Mesenchymal stem cell (in vitro differentiated cells and primary cell): ENCODE results near the gene PTPRS.

Experiments
- DNase-seq: peaks from one replicate; pipeline ENCODE4 v3.0.0-alpha.2; 2013
- H2AFZ ChIP-seq: one replicate; pipeline ENCODE4 v1.6.1; 2013; ENCODE audit warnings: low read depth, mild to moderate bottlenecking, control low read depth, inconsistent platforms, low read length, moderate library complexity
- H2AK5ac ChIP-seq: 2 replicates; pipeline ENCODE4 v1.6.1; 2013; ENCODE audit warnings: low read length, moderate library complexity, mild to moderate bottlenecking, inconsistent platforms; ENCODE audit not compliant: severe bottlenecking
- H2BK120ac ChIP-seq: one replicate; pipeline ENCODE4 v1.6.1; 2013; ENCODE audit warnings: low read depth, mild to moderate bottlenecking, inconsistent platforms, low read length, moderate library complexity
- H2BK12ac ChIP-seq, 2 experiments: one replicate each; pipeline ENCODE4 v1.6.1; 2013; ENCODE audit warnings: inconsistent platforms in 2 of 2, low read length in 2 of 2, mild to moderate bottlenecking in 2 of 2, moderate library complexity in 2 of 2, control low read depth in 1 of 2
- H2BK15ac ChIP-seq: one replicate; pipeline ENCODE4 v1.6.1; 2013; ENCODE audit warnings: mild to moderate bottlenecking, low read depth, inconsistent platforms; ENCODE audit not compliant: poor library complexity, severe bottlenecking
- H2BK5ac ChIP-seq: 2 replicates; pipeline ENCODE4 v1.6.1; 2013; ENCODE audit warnings: low read depth, mild to moderate bottlenecking, low read length, control low read depth, inconsistent platforms; ENCODE audit not compliant: poor library complexity, severe bottlenecking
- H3K14ac ChIP-seq, 2 experiments: one replicate each; pipeline ENCODE4 v1.6.1; 2013; ENCODE audit warnings: inconsistent platforms in 2 of 2, low read length in 2 of 2, control low read depth in 1 of 2, mild to moderate bottlenecking in 1 of 2, moderate library complexity in 1 of 2
- H3K18ac ChIP-seq, 2 experiments: one replicate each; pipeline ENCODE4 v1.6.1; 2013; ENCODE audit warnings: inconsistent platforms in 2 of 2, low read length in 2 of 2, control low read depth in 1 of 2, low read depth in 1 of 2, mild to moderate bottlenecking in 1 of 2
- H3K23ac ChIP-seq, 2 experiments: one replicate each; pipeline ENCODE4 v1.6.1; 2013; ENCODE audit warnings: inconsistent platforms in 2 of 2, low read length in 2 of 2, mild to moderate bottlenecking in 2 of 2, moderate library complexity in 2 of 2, control low read depth in 1 of 2
- H3K27ac ChIP-seq: 2 replicates; pipeline ENCODE4 v1.5.1; 2013; ENCODE audit warnings: mild to moderate bottlenecking, moderate library complexity, low read length, control low read depth, inconsistent platforms; ENCODE audit not compliant: poor library complexity, severe bottlenecking
- H3K27me3 ChIP-seq, 2 experiments: 2 replicates each; pipeline versions ENCODE4 v1.6.1 to v1.7.0; 2013; ENCODE audit warnings: low read length in 2 of 2, mild to moderate bottlenecking in 2 of 2, moderate library complexity in 2 of 2, control low read depth in 1 of 2, inconsistent platforms in 1 of 2; ENCODE audit not compliant: control insufficient read depth in 1 of 2, insufficient read depth in 1 of 2
- H3K36me3 ChIP-seq, 2 experiments: 2 replicates each; pipeline versions ENCODE4 v1.6.1 to v1.7.0; 2013; ENCODE audit warnings: low read length in 2 of 2, control low read depth in 1 of 2, inconsistent platforms in 1 of 2, low read depth in 1 of 2, mild to moderate bottlenecking in 1 of 2; ENCODE audit not compliant: insufficient read depth in 2 of 2, control insufficient read depth in 1 of 2
- H3K4ac ChIP-seq, 2 experiments: one replicate each; pipeline ENCODE4 v1.6.1; 2013; ENCODE audit warnings: inconsistent platforms in 2 of 2, low read length in 2 of 2, mild to moderate bottlenecking in 2 of 2, moderate library complexity in 2 of 2, control low read depth in 1 of 2, low read depth in 1 of 2
- H3K4me1 ChIP-seq: 2 replicates; pipeline ENCODE4 v1.6.1; 2013; ENCODE audit warnings: low read depth, low read length, control low read depth; ENCODE audit not compliant: control insufficient read depth, insufficient read depth
- H3K4me2 ChIP-seq: 2 replicates; pipeline ENCODE4 v1.6.1; 2013; ENCODE audit warnings: low read length, mild to moderate bottlenecking, inconsistent platforms; ENCODE audit not compliant: poor library complexity, severe bottlenecking
- H3K4me3 ChIP-seq, 2 experiments: 2 replicates each; pipeline versions ENCODE4 v1.5.1 to v1.7.0; 2013; ENCODE audit warnings: low read length in 2 of 2, mild to moderate bottlenecking in 2 of 2, control low read depth in 1 of 2, low read depth in 1 of 2; ENCODE audit not compliant: insufficient read depth in 1 of 2
- H3K79me1 ChIP-seq: replicated peaks from 2 replicates; pipeline ENCODE4 v1.6.1; 2013; ENCODE audit warnings: mild to moderate bottlenecking, control low read depth, low read length, inconsistent platforms; ENCODE audit not compliant: poor library complexity, severe bottlenecking
- H3K9ac ChIP-seq: 2 replicates; pipeline ENCODE4 v1.7.0; 2013; ENCODE audit warnings: mild to moderate bottlenecking, low read length, moderate library complexity
- H3K9me3 ChIP-seq: 2 replicates; pipeline ENCODE4 v1.7.0; 2013; ENCODE audit warnings: mild to moderate bottlenecking, low read length; ENCODE audit not compliant: control insufficient read depth
- H4K8ac ChIP-seq: one replicate; pipeline ENCODE4 v1.6.1; 2013; ENCODE audit warnings: inconsistent platforms, mild to moderate bottlenecking, low read length, moderate library complexity
- H4K91ac ChIP-seq: one replicate; pipeline ENCODE4 v1.6.1; 2013; ENCODE audit warnings: mild to moderate bottlenecking, low read length, inconsistent platforms
- WGBS: methylation state at CpG from one replicate; pipeline ENCODE4 v1.1.7; 2013; ENCODE audit warnings: mixed read lengths; 5-methylcytosine and 5-hydroxymethylcytosine counted together

PTPRS gene

GRCh38 chr19:5314907-5315298 lies 25.7 kb downstream of the PTPRS start:
- no peak overlapping the region for H3K27ac ChIP-seq
- DNase-seq, result no peak
- peaks cover 0 to 14% of the 10 kb centered on the region in 2 experiments for H3K27me3 ChIP-seq
- H3K4ac ChIP-seq, result no peak overlapping the region
- H3K79me1 ChIP-seq, result no peaks in the 10 kb centered on the region
- 87% methylated on average over 4 of the region's 4 CpGs for WGBS
- H3K23ac ChIP-seq, result no peak overlapping the region
- no peak overlapping the region for H3K9ac ChIP-seq
- H3K18ac ChIP-seq, result no peak overlapping the region
- no peak overlapping the region for H2BK5ac ChIP-seq
- no peak overlapping the region for H3K14ac ChIP-seq
- no peaks in the 10 kb centered on the region for H3K36me3 ChIP-seq
- no peak overlapping the region for H4K91ac ChIP-seq
- H3K4me2 ChIP-seq, result no peak overlapping the region
- no peak overlapping the region for H2AFZ ChIP-seq
- no peak overlapping the region for H2BK12ac ChIP-seq
- H4K8ac ChIP-seq, result no peak overlapping the region
- no peaks in the 10 kb centered on the region for H3K9me3 ChIP-seq
- H3K4me1 ChIP-seq, result peaks cover 1% of the 10 kb centered on the region
- H2BK120ac ChIP-seq, result no peak overlapping the region
- no peak overlapping the region for H2BK15ac ChIP-seq
- no peak overlapping the region for H3K4me3 ChIP-seq
- no peak overlapping the region for H2AK5ac ChIP-seq

- no peak for DNase-seq
- no peak overlapping the region for H3K9ac ChIP-seq
- H3K9me3 ChIP-seq, result no peaks in the 10 kb centered on the region
- H3K36me3 ChIP-seq, result no peaks in the 10 kb centered on the region
- H3K4ac ChIP-seq, result no peak overlapping the region
- no peak overlapping the region for H2BK15ac ChIP-seq
- no peak overlapping the region for H3K23ac ChIP-seq
- H3K4me3 ChIP-seq, result no peak overlapping the region
- H2BK12ac ChIP-seq, result no peak overlapping the region
- WGBS, result 80% methylated on average over 7 of the region's 7 CpGs
- no peak overlapping the region for H2BK120ac ChIP-seq
- no peaks in the 10 kb centered on the region for H3K79me1 ChIP-seq
- H2BK5ac ChIP-seq, result no peak overlapping the region
- peaks cover under 1 to 7% of the 10 kb centered on the region in 2 experiments for H3K27me3 ChIP-seq
- no peak overlapping the region for H2AK5ac ChIP-seq
- no peak overlapping the region for H4K91ac ChIP-seq
- no peak overlapping the region for H3K14ac ChIP-seq
- no peak overlapping the region for H3K18ac ChIP-seq
- H3K4me2 ChIP-seq, result no peak overlapping the region
- H4K8ac ChIP-seq, result no peak overlapping the region
- H2AFZ ChIP-seq, result no peak overlapping the region
- H3K4me1 ChIP-seq, result peaks cover 1% of the 10 kb centered on the region
- no peak overlapping the region for H3K27ac ChIP-seq
Observed at GRCh38 chr19:5314012-5314906, 26.4 kb downstream of the PTPRS start.

- Histone ChIP-seq H3K23ac (no peak overlapping the region), H3K27ac (no peak overlapping the region), H4K91ac (no peak overlapping the region), H3K4me1 (peaks cover 1% of the 10 kb centered on the region), H2BK5ac (no peak overlapping the region), H3K9ac (no peak overlapping the region), H3K14ac (no peak overlapping the region), H2AFZ (no peak overlapping the region), H2BK12ac (no peak overlapping the region), H4K8ac (no peak overlapping the region), H3K79me1 (no peaks in the 10 kb centered on the region), H3K27me3 (peaks cover 4% of the 10 kb centered on the region in 2 experiments), H3K4ac (no peak overlapping the region), H3K4me2 (no peak overlapping the region), H2BK120ac (no peak overlapping the region), H3K18ac (no peak overlapping the region), H2BK15ac (no peak overlapping the region), H3K36me3 (no peaks in the 10 kb centered on the region), H2AK5ac (no peak overlapping the region), H3K4me3 (no peak overlapping the region), H3K9me3 (no peaks in the 10 kb centered on the region)
- DNase-seq, result no peak
- 87% methylated on average over 17 of the region's 17 CpGs for WGBS
Observed at GRCh38 chr19:5313307-5313706, 27.3 kb downstream of the PTPRS start.

- Histone ChIP-seq H3K14ac (no peak overlapping the region), H3K36me3 (no peaks in the 10 kb centered on the region), H3K4me1 (peaks cover 1% of the 10 kb centered on the region), H3K18ac (no peak overlapping the region), H2BK5ac (no peak overlapping the region), H3K4ac (no peak overlapping the region), H2BK15ac (no peak overlapping the region), H3K9me3 (no peaks in the 10 kb centered on the region), H3K27me3 (peaks cover 3 to 9% of the 10 kb centered on the region in 2 experiments), H3K27ac (no peak overlapping the region), H4K91ac (no peak overlapping the region), H4K8ac (no peak overlapping the region), H3K4me2 (no peak overlapping the region), H2BK120ac (no peak overlapping the region), H3K4me3 (no peak overlapping the region), H2AK5ac (no peak overlapping the region), H3K23ac (no peak overlapping the region), H2BK12ac (no peak overlapping the region), H2AFZ (no peak overlapping the region), H3K9ac (no peak overlapping the region), H3K79me1 (no peaks in the 10 kb centered on the region)
- 96% methylated on average over 8 of the region's 8 CpGs for whole genome bisulfite sequencing
- DNase-seq, result no peak
Observed at GRCh38 chr19:5312058-5312457, 28.6 kb downstream of the PTPRS start.
